ENCODE data around the gene IVD. TPM values are rescaled to one million over a fixed set of nuclear protein-coding genes. Genes with fewer than 3 reads are reported as not detected.

Gene IVD
- total and polyA plus RNA-seq, 9 of the 15 experiments (the other 6 are each of a cell fraction or from before 2014, with no cell fraction given), result 0.15 to 4.5 (median 2.4) TPM

- POLR2A ChIA-PET, result interaction anchor here (8.4 kb wide), 1 partner anchor 7 kb away, joined by 89 read pairs; no protein-coding TSS in a partner anchor
- TF ChIP-seq RFX5 (IDR thresholded peaks at IDR 0.05; ENCODE audit: low read depth, low read length), result no peak
- TF ChIP-seq ZBTB8A (IDR thresholded peaks at IDR 0.05; ENCODE audit: partially characterized antibody), result no peak
- TF ChIP-seq CBFB (CRISPR knock-in tag; IDR thresholded peaks at IDR 0.05), result no peak
- TF ChIP-seq, protein P1, sequence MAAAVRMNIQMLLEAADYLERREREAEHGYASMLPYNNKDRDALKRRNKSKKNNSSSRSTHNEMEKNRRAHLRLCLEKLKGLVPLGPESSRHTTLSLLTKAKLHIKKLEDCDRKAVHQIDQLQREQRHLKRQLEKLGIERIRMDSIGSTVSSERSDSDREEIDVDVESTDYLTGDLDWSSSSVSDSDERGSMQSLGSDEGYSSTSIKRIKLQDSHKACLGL (CRISPR knock-in tag; IDR thresholded peaks at IDR 0.05; ENCODE audit: borderline replicate concordance, poor library complexity, severe bottlenecking), result no peak
- no peak for TF ChIP-seq ZNF274 (IDR thresholded peaks at IDR 0.05; ENCODE audit: borderline replicate concordance, low read depth, low read length)
- no peak for TF ChIP-seq THAP12 (CRISPR knock-in tag; IDR thresholded peaks at IDR 0.05)
- no peak for TF ChIP-seq PTTG1 (tag; IDR thresholded peaks at IDR 0.05; ENCODE audit: low read depth)
- Histone ChIP-seq H3K4me1 (replicated peaks in 1 of 2; ENCODE audit: control insufficient read depth in 2 of 2, insufficient read depth in 2 of 2, low read length in 2 of 2) (peaks cover 26 to 29% of the 10 kb centered on the region in 2 experiments), H3K9me1 (ENCODE audit: control insufficient read depth, insufficient read depth, low read length) (peaks cover 4% of the 10 kb centered on the region), H3K9ac (ENCODE audit: insufficient read depth in 1 of 2, low read depth in 2 of 2, low read length in 2 of 2) (peak overlapping the region in 1 of 2 experiments; percentile 78; a peak in 2 of 4 replicates), H2AFZ (ENCODE audit: low read depth, low read length) (no peak overlapping the region), H3K9me3 (replicated peaks; ENCODE audit: control insufficient read depth, insufficient read depth, low read depth, low read length) (no peaks in the 10 kb centered on the region), H3K4me3 (no peak overlapping the region), H3K36me3 (ENCODE audit: control insufficient read depth, insufficient read depth, low read length) (peaks cover 30% of the 10 kb centered on the region; the same call in 2 of the 3 replicates), H3K79me2 (ENCODE audit: control insufficient read depth, insufficient read depth, low read length) (peaks cover 92% of the 10 kb centered on the region), H3K27me3 (ENCODE audit: control insufficient read depth in 2 of 2, insufficient read depth in 2 of 2, low read length in 2 of 2) (no peaks in the 10 kb centered on the region), H3K4me2 (ENCODE audit: insufficient read depth, low read length) (no peak overlapping the region), H4K20me1 (replicated peaks; ENCODE audit: control insufficient read depth, insufficient read depth, low read length) (peaks cover 44% of the 10 kb centered on the region), H3K27ac (ENCODE audit: extremely low read depth, low read depth, low read length) (no peak overlapping the region)
- FAIRE-seq (no peak), ATAC-seq (no peak), DNase-seq (ENCODE audit: extremely low read depth in 1 of 4, low spot score in 3 of 4) (no peak)
- CTCF ChIA-PET (ENCODE audit: low intra/inter-chr PET ratio), result no interaction called here
- 75% methylated on average over 3 of the region's 3 CpGs for WGBS (ENCODE audit: insufficient coverage, low coverage, missing lambda C conversion rate)
- BruUV-seq (replicated peaks), result no TSS peak
- intact Hi-C loops (cut with micrococcal nuclease) (no loop called here), in situ Hi-C loops (cut with MboI) (no loop called here)
These were observed 40.5 kb downstream of the IVD start for GRCh38 chr15:40446144-40446543.
